Measurements from ENCODE around the gene RAB35. TPM values are rescaled to one million over a fixed set of nuclear protein-coding genes. Genes with fewer than 3 reads are reported as not detected.
A peak's percentile ranks its signal among the peaks of the same experiment; 100 is the strongest.

The RAB35 gene
- total RNA-seq, 1 experiment from 2014 or later, result 52.8 TPM

DNA sequence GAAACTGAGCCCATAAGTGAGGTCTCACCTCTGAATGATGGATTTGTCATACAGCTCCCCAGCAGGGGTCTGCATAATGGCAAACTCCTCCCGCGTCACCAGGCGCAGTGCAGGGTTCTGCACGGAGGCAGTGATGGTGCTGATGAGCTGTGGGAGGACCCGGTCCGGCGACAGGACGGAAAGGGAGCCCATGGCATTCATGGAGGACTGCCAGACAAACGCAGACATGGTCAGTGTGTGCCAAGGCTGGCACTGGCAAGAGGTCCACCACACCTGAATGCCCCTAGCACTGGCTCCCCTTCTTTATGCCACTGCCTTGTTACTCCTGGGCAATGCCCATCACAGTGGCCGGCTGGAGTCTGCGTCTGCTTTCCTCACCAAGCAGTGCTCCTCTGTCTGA, 45.3 kb upstream of the RAB35 start:
- TF ChIP-seq CTCF (conservative IDR thresholded peaks at IDR 0.05; ENCODE audit: low read depth, low read length), result no peak
- no peak for TF ChIP-seq EZH2phosphoT487 (IDR thresholded peaks at IDR 0.05; ENCODE audit: borderline replicate concordance, low read length)
- TF ChIP-seq EZH2 (IDR thresholded peaks at IDR 0.05; ENCODE audit: low read length, unreplicated experiment), result no peak
- Histone ChIP-seq H3K4me1 (ENCODE audit: insufficient read depth, low read length) (no peaks in the 10 kb centered on the region), H3K9ac (ENCODE audit: low read length) (no peak overlapping the region), H3K4me3 (ENCODE audit: low read length) (no peak overlapping the region), H3K27ac (ENCODE audit: low read length) (no peak overlapping the region), H3K4me2 (ENCODE audit: low read length) (no peak overlapping the region), H3K36me3 (ENCODE audit: low read depth, low read length) (peaks cover 75% of the 10 kb centered on the region), H3F3A (ENCODE audit: low read length, unreplicated experiment) (no peaks in the 10 kb centered on the region), H3K9me2 (replicated peaks; ENCODE audit: low read length) (no peaks in the 10 kb centered on the region), H3K27me3 (ENCODE audit: low read length) (no peaks in the 10 kb centered on the region), H4K20me1 (ENCODE audit: low read length) (no peaks in the 10 kb centered on the region), H2AFZ (ENCODE audit: low read length) (no peak overlapping the region), H3K79me2 (ENCODE audit: low read length) (no peaks in the 10 kb centered on the region), H3K9me3 (ENCODE audit: low read length) (no peaks in the 10 kb centered on the region)
- ATAC-seq (no peak), DNase-seq (no peak)
- BruUV-seq (replicated peaks), result TSS peak; percentile 14
- ChIA-PET CTCF (no interaction called here), POLR2A (ENCODE audit: unreplicated experiment) (no interaction called here)
- intact Hi-C loops (cut with micrococcal nuclease), result no loop called here

- Histone ChIP-seq H3F3A (ENCODE audit: low read length, unreplicated experiment) (no peaks in the 10 kb centered on the region), H3K9me2 (replicated peaks; ENCODE audit: low read length) (no peaks in the 10 kb centered on the region), H2AFZ (ENCODE audit: low read length) (no peak overlapping the region), H3K27ac (ENCODE audit: low read length) (no peak overlapping the region), H3K36me3 (ENCODE audit: low read depth, low read length) (peaks cover 97% of the 10 kb centered on the region), H3K79me2 (ENCODE audit: low read length) (no peaks in the 10 kb centered on the region), H3K4me1 (ENCODE audit: insufficient read depth, low read length) (no peaks in the 10 kb centered on the region), H3K4me2 (ENCODE audit: low read length) (no peak overlapping the region), H3K27me3 (ENCODE audit: low read length) (no peaks in the 10 kb centered on the region), H3K4me3 (ENCODE audit: low read length) (no peak overlapping the region), H3K9ac (ENCODE audit: low read length) (no peak overlapping the region), H4K20me1 (ENCODE audit: low read length) (no peaks in the 10 kb centered on the region), H3K9me3 (ENCODE audit: low read length) (no peaks in the 10 kb centered on the region)
- ATAC-seq (no peak), DNase-seq (no peak)
- ChIA-PET CTCF (no interaction called here), POLR2A (ENCODE audit: unreplicated experiment) (no interaction called here)
- no TSS peak for BruUV-seq (replicated peaks)
- intact Hi-C loops (cut with micrococcal nuclease), result no loop called here
- TF ChIP-seq CTCF (conservative IDR thresholded peaks at IDR 0.05; ENCODE audit: low read depth, low read length) (no peak), EZH2phosphoT487 (IDR thresholded peaks at IDR 0.05; ENCODE audit: borderline replicate concordance, low read length) (no peak), EZH2 (IDR thresholded peaks at IDR 0.05; ENCODE audit: low read length, unreplicated experiment) (no peak)
Measured at GRCh38 chr12:120159509-120160237, 43.1 kb upstream of the RAB35 start.

- no peaks in the 10 kb centered on the region for H3K79me2 ChIP-seq (ENCODE audit: low read length)
- H3K36me3 ChIP-seq (ENCODE audit: low read depth, low read length), result peaks cover 97% of the 10 kb centered on the region
- POLR2A ChIA-PET (ENCODE audit: unreplicated experiment), result interaction anchor here (0.6 kb wide), 1 partner anchor 9 kb away, joined by 33 read pairs; no protein-coding TSS in a partner anchor
- H3K4me3 ChIP-seq (ENCODE audit: low read length), result no peak overlapping the region
- H3K27ac ChIP-seq (ENCODE audit: low read length), result no peak overlapping the region
- no TSS peak for BruUV-seq (replicated peaks)
- no peaks in the 10 kb centered on the region for H3K4me1 ChIP-seq (ENCODE audit: insufficient read depth, low read length)
- no peak overlapping the region for H3K9ac ChIP-seq (ENCODE audit: low read length)
- no peaks in the 10 kb centered on the region for H3K9me3 ChIP-seq (ENCODE audit: low read length)
- no peaks in the 10 kb centered on the region for H4K20me1 ChIP-seq (ENCODE audit: low read length)
- no peaks in the 10 kb centered on the region for H3K9me2 ChIP-seq (replicated peaks; ENCODE audit: low read length)
- ATAC-seq (no peak), DNase-seq (no peak)
- no peak overlapping the region for H2AFZ ChIP-seq (ENCODE audit: low read length)
- CTCF ChIA-PET, result no interaction called here
- H3F3A ChIP-seq (ENCODE audit: low read length, unreplicated experiment), result no peaks in the 10 kb centered on the region
- H3K4me2 ChIP-seq (ENCODE audit: low read length), result no peak overlapping the region
- TF ChIP-seq EZH2phosphoT487 (IDR thresholded peaks at IDR 0.05; ENCODE audit: borderline replicate concordance, low read length) (no peak), CTCF (conservative IDR thresholded peaks at IDR 0.05; ENCODE audit: low read depth, low read length) (no peak), EZH2 (IDR thresholded peaks at IDR 0.05; ENCODE audit: low read length, unreplicated experiment) (no peak)
- intact Hi-C loops (cut with micrococcal nuclease), result no loop called here
- no peaks in the 10 kb centered on the region for H3K27me3 ChIP-seq (ENCODE audit: low read length)
Measured at GRCh38 chr12:120158351-120158750, 41.8 kb upstream of the RAB35 start.
